ENCODE measurements around the gene ZBTB7C.

The ZBTB7C gene

DNA sequence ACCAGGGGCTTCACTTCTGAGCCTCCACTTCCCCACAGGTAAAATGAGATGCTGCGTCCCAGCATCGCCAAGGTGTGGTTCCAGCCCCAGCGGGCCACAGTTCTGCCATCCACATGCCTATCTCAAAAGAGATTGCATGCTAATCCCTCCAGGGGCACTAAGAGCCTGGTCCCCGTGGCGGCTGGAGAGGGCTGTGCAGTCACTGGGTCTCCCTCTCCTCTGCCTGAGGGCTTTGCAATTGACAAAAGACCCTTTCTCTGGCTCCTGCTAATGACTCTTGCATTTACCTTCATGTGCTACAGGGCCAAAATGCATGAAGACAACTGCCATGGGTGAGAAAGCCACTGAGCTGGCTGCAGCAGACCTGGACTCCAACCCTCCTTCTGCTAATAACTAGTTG, 18.5 kb downstream of the ZBTB7C start:
- DNase-seq, result no peak

DNA sequence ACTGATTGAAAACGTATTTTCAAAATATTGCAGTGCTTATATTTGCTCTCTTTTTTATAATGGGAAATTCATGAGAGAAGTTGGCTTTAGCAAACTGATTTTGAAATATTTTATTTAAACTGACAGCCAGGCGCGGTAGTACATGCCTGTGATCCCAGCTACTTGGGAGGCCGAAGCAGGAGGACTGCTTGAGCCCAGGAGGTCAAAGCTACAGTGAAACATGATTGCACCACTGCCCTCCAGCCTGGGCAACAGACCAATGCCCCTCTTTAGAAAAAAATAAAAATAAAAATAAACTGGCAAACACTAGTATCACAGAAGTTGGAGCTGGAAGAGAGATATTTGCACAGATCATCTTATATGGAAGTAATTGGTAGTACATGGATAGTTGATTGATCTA, 20.7 kb downstream of the ZBTB7C start:
- DNase-seq, result no peak

DNA sequence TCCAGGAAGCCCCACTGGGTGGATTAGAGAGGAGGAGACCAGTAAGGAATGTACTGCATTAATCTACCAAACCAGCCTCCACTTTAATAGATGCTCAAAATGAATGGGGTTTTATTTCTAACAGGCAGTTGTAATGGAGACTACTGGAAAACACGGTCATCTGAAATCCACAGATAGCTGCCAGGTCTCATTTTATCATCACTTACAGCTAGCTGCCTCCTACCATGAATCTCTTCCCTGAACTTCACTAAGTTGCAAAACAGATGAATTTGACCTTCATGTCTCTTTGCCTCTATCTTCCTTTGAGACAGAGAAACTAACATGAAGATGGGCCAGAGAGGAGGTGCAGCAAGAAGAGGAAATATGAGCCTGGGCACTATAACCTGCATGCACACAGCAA, 21.9 kb downstream of the ZBTB7C start:
- no peak for DNase-seq

DNA sequence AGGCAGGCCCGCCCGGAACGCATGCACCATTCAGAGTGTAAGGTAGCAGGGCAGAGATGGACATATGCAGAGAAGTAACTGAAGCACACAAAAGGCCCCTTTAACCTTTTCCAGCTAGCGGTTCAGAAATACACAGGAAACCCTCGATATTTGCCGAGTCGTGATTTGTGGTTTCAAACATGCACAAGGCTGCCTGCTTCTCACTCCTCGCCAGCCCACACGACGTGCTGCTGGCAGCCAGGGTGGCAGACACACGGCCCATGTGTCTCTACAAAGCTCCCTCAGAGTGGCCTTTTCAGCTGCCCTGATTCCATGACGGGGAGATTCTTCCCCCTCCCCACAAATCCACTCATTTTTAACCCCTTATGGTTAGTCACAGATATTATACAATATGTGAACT, 23.6 kb downstream of the ZBTB7C start:
- DNase-seq, result no peak

DNA sequence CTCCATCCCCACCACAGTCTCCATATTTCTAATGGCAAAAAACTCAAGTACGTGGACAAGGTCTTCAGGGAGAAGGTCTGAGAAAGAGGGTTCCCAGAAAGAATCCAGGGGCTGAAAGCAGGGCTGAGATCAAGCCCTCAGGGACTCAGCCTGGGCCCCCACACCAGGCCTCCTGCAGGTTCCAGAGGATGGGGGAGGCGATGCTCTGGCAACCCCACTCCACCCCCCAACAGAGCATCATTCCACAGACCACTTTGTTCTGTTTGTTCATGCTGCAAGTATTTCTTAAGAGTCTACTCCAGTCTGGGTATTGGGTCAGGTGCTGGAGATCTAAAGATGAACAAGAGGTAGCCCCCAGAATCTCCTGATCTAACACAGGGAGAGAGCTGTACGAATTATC, 32.2 kb downstream of the ZBTB7C start:
- no peak for DNase-seq

DNA sequence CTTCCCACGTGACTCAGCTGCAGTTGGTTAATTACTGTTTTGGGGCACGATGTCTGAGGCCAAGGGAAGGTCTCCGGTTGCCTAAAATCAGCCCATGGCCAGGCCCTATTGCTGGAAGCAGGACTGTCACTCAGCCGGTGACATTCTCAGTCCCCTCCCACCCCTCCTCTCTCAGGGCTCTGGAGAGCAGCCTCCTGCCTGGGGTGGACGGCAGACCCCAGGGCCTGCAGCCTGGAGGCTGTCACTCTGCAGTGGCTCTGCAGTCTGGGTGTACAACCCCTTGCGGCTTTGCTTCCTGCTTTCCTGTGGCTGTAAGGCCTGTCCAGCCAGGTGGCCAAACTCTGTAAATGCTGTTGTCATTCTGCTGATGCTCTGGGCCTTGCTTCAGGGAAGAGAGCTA, 32.8 kb downstream of the ZBTB7C start:
- DNase-seq, result no peak

DNA sequence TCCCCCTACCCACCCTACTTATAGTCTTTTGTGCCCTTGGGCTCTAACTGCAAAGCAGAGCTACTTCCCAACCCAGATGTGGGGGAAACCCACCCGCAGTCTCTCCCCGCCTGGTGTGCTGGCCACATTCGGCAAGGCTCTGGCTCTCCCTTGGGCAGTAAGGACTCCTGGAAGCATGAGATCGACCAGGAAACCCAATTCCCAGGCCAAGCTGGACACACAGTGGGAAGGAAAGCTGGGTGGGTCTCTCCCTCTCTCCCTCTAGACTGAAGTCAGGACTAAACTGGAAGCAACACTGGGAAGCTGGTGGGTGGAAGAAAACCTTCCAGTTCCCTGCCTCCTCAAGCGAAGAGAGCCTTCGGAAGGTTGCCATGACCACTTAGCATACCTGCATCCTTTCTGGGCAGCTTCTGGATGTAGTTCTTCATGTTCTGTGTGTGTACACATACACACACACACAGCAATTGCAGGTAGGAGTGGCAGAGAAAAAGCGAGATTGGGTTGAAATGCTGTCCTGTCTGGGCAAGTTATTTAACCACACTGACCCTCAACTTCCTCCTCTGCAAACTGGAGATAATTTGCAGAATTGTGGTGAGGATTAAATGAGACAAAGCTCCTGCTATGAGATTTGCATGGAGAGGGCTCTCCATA, 33.9 kb downstream of the ZBTB7C start:
- no peak for DNase-seq

DNA sequence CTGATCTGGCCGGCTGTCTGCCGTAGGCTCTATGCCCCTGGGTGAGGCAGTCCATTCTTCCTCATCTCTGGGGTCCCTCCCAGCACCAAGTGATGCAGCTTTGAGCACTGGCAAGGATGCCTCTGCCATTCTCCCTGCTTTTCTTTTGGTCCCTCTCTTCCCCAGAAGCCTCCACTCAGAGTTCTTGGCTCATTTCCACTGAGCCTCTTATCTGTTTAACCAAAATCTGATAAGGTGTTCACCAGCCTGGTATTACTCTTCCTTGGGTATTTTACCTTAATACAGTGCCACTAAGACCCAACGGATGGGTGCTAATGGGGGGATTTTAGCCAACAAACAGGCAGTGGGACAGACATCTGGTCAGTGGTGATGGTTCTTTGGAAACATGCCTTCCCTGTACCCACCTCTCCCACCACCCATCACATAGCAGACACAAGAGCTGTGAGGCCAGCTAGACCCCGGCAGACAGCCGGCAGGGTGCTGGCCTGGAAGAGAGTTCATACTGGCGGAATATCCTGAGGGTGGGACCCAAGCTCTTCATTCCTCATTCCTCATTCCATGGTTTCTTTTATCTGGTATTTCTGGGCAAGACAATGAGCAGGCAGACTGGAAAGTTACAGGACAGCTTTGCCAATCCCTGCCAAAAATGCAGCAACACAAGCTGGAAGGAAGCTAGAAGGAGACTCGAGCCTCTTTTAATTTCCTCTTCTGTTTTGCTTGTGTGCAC, 34.6 kb downstream of the ZBTB7C start:
- no peak for DNase-seq

DNA sequence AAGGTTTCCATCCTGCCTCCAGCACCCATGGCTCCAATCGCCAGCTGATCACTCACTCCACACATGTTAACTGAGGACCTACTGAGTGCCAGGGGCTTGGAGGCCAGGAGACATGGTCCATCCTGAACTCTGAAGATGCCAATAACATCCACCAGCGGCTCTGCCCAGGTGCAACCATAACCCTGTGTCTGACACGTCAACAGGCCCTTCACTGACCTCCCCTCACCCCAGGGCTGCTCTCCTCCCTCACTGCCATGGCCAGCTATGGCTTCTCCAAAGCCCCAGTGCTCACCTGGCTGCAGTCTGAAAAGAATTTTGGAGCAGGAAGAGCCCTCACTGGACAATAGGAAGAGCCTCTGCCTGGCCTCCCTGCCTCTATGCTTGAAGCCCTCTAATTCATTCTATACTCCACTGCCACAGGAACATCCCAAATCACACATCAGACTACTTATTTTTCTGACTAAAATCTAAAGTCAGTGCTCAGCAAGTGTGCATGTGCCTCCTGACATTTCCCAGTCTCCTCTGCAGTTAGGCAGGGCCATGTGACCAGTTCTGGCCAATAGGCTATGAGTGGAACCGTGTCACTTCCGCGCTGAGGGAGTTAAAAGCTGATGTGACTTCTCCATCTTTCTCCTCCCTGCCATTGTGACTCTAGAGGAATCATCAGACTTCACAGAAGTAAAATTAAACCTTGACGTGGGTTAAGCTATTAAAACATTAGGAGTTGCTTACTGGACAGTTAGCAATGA, 37.2 kb downstream of the ZBTB7C start:
- no peak for DNase-seq

DNA sequence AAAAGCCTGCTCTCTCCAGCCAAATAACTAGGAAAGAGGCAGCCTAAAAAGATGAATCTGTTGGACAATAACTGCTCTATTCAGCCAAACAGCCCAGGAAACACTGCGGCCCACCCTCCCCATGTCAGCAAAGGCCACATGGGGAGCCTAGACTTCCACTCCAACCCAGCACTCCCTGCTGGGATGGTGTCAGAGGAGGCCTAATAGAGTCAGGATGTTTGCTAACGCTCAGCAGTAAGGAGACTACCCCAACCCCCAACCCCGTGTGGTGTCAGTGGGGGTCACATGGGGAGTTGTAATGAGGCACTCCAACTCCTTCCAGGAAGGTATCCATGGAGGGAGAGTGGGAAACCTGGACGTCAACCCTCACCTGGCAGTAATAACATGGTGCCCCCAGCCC, 41.6 kb downstream of the ZBTB7C start:
- DNase-seq, result no peak

DNA sequence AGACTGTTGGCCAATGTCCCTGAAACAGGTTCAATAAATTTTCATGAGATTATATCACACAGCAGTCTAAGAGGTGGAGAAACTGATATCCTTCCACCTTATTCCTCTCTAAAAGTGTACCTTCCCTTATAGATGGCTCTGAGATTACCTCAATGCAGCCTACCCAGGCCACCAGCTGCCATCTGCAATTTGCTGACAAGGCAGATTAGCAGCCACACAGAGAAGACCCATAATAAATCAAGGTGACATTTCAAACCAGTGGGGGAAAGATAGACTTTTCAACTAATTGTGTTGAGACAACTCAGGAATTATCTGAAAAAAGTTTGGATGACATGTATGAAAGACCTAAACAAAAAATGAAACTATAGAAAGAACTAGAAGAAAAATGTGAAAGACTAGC, 43.2 kb downstream of the ZBTB7C start:
- no peak for DNase-seq

DNA sequence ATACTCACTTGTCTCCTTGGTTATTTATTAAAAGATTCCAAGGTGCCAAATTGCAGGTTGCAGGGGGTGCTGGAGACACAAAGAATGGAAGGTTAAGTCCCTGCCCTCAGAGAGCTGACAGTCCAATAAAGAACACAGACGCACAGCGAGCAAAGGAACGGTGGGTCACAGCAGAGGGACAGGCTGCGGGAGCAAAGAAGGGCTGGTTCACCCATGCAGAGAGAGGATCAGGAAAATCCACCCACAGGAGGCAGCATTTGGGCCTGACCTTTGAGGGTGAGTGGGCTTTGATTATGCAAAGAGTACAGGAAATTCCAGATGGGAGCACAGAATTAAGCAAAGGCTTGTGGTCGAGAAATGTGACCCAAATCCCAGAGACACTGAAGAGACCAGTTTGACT, 45.0 kb downstream of the ZBTB7C start:
- DNase-seq, result no peak

DNA sequence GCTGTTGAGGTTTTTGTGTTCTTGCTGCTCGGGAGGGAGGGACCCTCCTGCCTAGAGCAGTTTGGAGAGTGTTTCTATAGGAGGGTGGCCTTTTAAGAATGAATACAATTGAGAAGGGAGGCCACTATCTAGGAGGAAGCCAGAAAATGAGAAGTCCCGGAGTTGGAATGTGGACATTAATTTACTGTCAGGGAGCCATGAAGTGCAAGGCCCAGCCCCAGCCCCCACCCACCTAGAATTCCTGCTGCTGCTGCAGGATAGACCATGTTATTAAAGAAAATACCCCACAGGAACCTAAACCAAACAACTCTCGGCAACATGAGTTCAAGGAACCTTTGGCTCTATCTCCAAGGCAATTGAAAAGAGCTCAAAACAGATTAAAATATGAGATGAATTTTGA, 46.0 kb downstream of the ZBTB7C start:
- no peak for DNase-seq

DNA sequence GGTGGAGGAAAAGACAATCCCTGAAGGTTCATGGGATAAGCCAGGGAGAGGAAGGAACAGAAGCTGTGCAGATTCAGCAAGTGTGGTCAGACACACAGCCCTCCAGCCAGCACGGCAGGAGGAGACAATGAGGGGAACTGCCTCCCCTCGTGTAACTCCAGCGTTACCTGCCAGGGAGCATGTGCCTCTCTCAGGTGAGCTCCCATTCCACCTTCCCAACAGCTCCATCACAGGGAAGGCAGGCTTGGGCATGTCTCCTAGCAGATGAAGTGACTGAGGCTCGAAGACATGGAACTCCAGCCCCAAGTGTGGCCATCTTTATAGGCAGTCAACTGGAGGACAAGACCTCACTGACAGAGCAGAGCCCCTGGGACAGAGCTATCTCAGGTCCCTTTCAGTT, 47.4 kb downstream of the ZBTB7C start:
- DNase-seq, result no peak

DNA sequence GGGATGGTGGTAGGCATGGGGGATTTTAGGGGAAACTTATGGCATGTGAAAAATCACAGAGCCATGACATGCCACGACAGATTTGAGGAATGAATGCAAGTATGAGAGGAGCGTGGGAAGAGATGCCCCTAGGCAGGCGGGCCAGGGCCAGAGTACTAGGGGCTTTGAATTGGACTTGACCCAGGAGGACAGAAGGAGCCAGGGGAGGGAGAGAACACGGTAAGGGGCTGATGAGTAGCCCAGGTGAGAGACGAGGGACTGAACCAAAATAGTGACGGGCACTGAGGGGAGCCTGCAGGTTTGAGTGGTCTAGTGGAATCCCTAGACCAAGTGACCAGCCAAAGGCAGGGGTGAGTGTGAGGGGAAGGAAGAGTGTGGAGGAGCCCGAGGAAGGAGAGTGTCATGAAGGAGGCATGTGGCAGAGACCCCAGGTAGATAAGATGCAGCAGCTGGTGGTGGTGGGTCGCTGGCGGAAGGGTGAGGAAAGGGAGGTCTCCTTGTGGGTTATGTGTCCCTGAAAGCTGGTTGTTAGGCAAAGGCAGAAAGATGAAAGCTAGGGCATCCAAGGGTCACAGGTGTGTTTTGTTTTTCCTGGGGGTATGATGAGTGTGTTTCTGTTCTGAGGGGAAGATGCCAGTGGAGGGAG, 48.7 kb downstream of the ZBTB7C start:
- no peak for DNase-seq

DNA sequence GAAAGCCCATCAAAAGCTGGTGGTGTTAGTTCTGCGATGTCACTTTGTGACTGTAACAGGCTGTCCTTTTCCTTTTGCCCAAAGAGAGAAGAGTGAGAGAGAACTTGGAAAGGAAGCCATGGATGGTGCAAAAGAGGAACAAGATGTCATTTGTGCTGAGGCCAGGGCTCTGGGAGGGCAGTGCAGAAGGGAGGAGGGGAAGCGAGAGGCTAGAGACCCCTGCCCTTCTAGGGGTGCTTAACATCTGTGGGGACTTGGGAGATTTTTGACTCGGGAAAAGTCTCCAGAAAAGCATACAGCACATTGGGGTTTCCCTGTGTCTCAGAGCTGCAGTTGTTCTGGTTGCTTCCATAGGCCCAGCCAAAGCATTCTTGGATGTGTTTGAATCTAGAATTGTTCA, 49.6 kb downstream of the ZBTB7C start:
- DNase-seq, result no peak

DNA sequence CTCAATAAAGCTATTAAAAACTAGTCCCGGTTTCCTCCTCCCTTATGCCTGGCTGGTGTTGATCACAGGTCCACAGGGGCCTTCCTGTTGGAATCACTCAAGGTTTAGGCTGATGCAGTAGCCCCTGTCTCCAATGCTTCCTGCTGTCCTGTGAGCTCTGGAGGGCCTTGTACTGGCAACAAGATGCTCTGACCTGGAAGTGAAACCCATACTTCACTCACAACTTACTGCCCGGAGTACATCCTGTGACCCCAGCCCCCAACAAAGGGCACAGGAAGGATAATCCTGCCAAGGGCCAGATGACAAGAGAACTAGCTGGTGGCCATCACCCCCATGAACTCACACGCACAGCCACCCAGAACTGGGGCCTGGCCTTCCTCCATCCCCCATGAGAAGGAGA, 50.3 kb downstream of the ZBTB7C start:
- DNase-seq, result no peak

DNA sequence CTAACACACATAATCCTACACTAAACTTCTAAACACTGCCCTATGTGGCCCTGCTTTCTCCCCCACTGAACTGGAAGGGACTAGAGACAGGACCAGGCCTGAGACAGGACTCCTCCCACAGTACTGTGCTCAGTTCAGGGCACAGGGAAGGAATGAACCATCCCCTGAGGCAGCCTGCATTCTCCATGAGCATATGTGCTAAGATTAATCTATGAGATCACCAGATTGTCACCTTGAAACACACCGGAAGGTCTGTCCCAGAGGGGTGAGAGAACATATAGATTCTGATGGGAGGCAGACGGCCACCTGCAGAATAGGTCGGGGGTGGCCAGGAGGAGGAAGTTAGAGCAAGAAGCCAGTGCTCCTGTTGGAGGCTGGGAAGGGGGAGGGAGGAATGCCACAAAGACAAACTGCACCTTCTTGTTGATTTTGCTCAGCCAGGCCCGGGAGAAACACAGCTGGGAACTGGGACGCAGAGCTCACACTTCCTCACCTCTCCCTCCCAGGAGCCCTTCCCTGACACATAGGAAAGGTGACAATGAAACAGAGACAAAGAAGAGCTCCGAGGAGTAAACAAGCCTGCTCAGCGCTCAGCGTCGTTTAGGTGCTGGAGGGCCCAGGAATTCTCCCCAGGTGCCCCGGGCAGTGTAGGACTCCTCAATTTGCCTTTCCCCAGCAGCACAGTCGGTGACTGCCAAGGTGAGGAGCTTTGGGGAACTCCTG, 52.1 kb downstream of the ZBTB7C start:
- DNase-seq, result no peak

DNA sequence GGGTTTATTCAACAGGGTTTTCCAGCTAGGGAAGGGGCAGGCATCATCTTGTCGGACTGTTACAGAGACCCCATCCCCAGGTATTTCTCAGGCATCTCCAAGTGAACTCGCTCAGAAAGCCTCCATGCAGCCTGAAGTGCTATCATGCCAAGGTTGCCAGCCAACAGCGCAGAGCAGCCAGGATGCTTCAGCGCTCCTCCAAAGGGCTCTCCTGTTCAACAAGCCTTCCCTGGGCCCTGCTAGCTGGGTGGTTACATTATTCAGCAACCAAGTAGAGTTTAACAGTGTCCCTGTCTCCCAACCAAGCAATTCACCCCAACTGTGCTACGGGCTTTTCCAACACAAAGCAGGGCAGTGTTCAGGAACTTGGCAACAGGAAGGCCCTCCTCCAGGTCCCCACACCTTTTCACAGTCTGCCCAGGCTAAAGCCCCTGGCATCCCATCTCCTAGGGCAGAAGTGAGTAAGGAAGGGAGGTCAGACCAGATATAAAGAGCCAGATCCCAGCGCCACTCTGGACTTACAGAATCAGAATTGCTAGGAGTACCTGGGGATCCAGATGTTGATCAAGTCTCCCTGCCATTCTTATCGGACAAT, 52.9 kb downstream of the ZBTB7C start:
- DNase-seq, result no peak

DNA sequence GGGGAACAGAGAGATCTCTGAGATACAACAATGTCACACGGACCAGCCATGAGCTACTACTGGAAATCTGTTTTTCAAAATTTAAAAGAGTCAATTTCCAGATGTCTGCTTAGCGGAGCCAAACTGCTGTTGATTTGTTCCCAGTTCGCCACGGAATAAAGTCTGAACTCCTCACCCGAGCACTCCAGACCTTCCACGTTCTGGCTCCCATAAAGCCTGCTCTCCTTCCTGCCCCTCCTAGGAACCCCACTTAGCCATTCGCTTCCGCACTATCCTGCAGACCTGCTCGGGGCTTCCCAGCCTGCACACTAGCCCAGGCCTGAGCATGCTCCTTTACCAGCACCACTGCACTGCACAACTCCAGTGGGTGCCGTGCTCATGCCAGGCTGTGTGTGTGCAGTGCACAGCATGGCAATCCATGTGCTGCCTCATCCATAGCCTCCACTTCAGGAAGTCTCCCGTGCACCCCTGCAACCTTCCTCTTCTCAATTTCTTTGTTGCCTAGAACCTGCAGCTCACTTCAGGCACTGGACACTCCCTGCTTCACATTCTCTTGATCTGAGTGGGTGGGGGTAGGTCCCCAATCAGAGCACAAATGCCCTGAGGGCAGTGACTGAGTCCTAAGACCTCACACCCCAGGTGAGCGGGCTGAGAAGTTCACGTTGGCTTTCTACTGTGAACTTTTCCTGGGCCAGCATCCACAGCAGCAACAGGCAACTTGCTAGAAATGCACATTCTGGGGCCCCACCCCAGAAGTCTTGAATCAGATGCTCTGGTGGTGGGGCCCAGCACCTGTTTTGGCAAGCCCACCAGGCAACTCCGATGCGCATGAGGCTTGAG, 53.7 kb downstream of the ZBTB7C start:
- DNase-seq, result no peak

DNA sequence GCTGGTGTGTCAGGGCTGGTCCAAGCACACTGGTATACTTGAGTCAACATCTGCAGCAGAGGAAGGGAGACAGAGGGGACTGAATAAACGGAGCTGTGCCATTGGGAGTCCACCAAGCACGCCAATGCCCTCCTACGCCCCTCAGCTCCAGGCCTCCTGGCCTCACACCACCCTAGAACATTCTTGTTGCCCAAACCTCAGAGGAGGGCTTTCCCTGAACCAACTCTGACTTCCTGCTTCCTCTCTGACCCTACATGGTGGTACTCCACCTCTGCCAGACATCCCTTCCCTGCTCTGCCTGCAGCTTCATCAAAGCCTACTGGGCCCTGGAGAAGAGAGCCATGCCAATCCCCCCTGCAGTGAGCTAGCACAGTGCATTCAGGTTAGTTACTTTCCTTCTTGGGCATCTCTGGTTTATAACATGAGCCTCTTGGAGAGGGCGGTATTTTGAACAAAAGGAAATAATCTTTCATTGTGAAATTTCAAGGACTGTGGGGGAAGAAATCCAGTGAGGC, 54.4 kb downstream of the ZBTB7C start:
- no peak for DNase-seq

Data from T-helper 9 cell (primary cell).